ENCODE results near the gene CACNG1.
"Not testable (repeated sequence)": the region's sequence is repeated elsewhere in the genome, so short reads cannot be mapped to it uniquely, and the experiment has no call there.

CACNG1 gene

GRCh38 chr17:67032382-67032781 is 12.0 kb upstream of the CACNG1 start:
- no peaks in the 10 kb centered on the region for H3K27me3 ChIP-seq (ENCODE audit: control insufficient read depth, insufficient read depth, low read length)
- H3K4me3 ChIP-seq (ENCODE audit: low read length), result no peak overlapping the region
- H3K36me3 ChIP-seq (ENCODE audit: control insufficient read depth, insufficient read depth, low read length), result no peaks in the 10 kb centered on the region
- no peak overlapping the region for H3K27ac ChIP-seq (ENCODE audit: low read depth, low read length)
- H3K9ac ChIP-seq (ENCODE audit: low read length), result no peak overlapping the region
- no peaks in the 10 kb centered on the region for H3K4me1 ChIP-seq (ENCODE audit: control insufficient read depth, insufficient read depth, low read length)

- Histone ChIP-seq H3K9ac (ENCODE audit: low read length) (no peak overlapping the region), H3K4me1 (ENCODE audit: control insufficient read depth, insufficient read depth, low read length) (no peaks in the 10 kb centered on the region), H3K27me3 (ENCODE audit: control insufficient read depth, insufficient read depth, low read length) (no peaks in the 10 kb centered on the region), H3K36me3 (ENCODE audit: control insufficient read depth, insufficient read depth, low read length) (no peaks in the 10 kb centered on the region), H3K27ac (ENCODE audit: low read depth, low read length) (no peak overlapping the region), H3K4me3 (ENCODE audit: low read length) (no peak overlapping the region)
Observed at GRCh38 chr17:67032985-67033384, 11.4 kb upstream of the CACNG1 start.

- Histone ChIP-seq H3K27me3 (ENCODE audit: control insufficient read depth, insufficient read depth, low read length) (no peaks in the 10 kb centered on the region), H3K4me1 (ENCODE audit: control insufficient read depth, insufficient read depth, low read length) (no peaks in the 10 kb centered on the region), H3K27ac (ENCODE audit: low read depth, low read length) (no peak overlapping the region), H3K36me3 (ENCODE audit: control insufficient read depth, insufficient read depth, low read length) (no peaks in the 10 kb centered on the region), H3K4me3 (ENCODE audit: low read length) (no peak overlapping the region), H3K9ac (ENCODE audit: low read length) (no peak overlapping the region)
Observed at GRCh38 chr17:67033613-67034012, 10.7 kb upstream of the CACNG1 start.

- H3K4me3 ChIP-seq (ENCODE audit: low read length), result no peak overlapping the region
- no peak overlapping the region for H3K9ac ChIP-seq (ENCODE audit: low read length)
- no peaks in the 10 kb centered on the region for H3K4me1 ChIP-seq (ENCODE audit: control insufficient read depth, insufficient read depth, low read length)
- H3K27me3 ChIP-seq (ENCODE audit: control insufficient read depth, insufficient read depth, low read length), result no peaks in the 10 kb centered on the region
- no peaks in the 10 kb centered on the region for H3K36me3 ChIP-seq (ENCODE audit: control insufficient read depth, insufficient read depth, low read length)
- no peak overlapping the region for H3K27ac ChIP-seq (ENCODE audit: low read depth, low read length)
Observed at GRCh38 chr17:67035131-67036083, 8.9 kb upstream of the CACNG1 start.

GRCh38 chr17:67038861-67039365 is 5.4 kb upstream of the CACNG1 start:
- Histone ChIP-seq H3K4me3 (ENCODE audit: low read length) (no peak overlapping the region), H3K27ac (ENCODE audit: low read depth, low read length) (no peak overlapping the region), H3K36me3 (ENCODE audit: control insufficient read depth, insufficient read depth, low read length) (no peaks in the 10 kb centered on the region), H3K27me3 (ENCODE audit: control insufficient read depth, insufficient read depth, low read length) (no peaks in the 10 kb centered on the region), H3K9ac (ENCODE audit: low read length) (no peak overlapping the region), H3K4me1 (ENCODE audit: control insufficient read depth, insufficient read depth, low read length) (no peaks in the 10 kb centered on the region)

GRCh38 chr17:67040652-67041051 is 3.7 kb upstream of the CACNG1 start:
- no peak overlapping the region for H3K9ac ChIP-seq (ENCODE audit: low read length)
- no peak overlapping the region for H3K4me3 ChIP-seq (ENCODE audit: low read length)
- no peaks in the 10 kb centered on the region for H3K36me3 ChIP-seq (ENCODE audit: control insufficient read depth, insufficient read depth, low read length)
- H3K27me3 ChIP-seq (ENCODE audit: control insufficient read depth, insufficient read depth, low read length), result no peaks in the 10 kb centered on the region
- H3K27ac ChIP-seq (ENCODE audit: low read depth, low read length), result no peak overlapping the region
- no peaks in the 10 kb centered on the region for H3K4me1 ChIP-seq (ENCODE audit: control insufficient read depth, insufficient read depth, low read length)

- not testable (repeated sequence) for H3K4me3 ChIP-seq (ENCODE audit: low read length); H3K4me1 ChIP-seq (ENCODE audit: control insufficient read depth, insufficient read depth, low read length); H3K27me3 ChIP-seq (ENCODE audit: control insufficient read depth, insufficient read depth, low read length); H3K9ac ChIP-seq (ENCODE audit: low read length); H3K27ac ChIP-seq (ENCODE audit: low read depth, low read length); H3K36me3 ChIP-seq (ENCODE audit: control insufficient read depth, insufficient read depth, low read length)
Observed at GRCh38 chr17:67041119-67041518, 3.2 kb upstream of the CACNG1 start.

GRCh38 chr17:67041531-67041930 is 2.8 kb upstream of the CACNG1 start:
- no peak overlapping the region for H3K27ac ChIP-seq (ENCODE audit: low read depth, low read length)
- H3K36me3 ChIP-seq (ENCODE audit: control insufficient read depth, insufficient read depth, low read length), result no peaks in the 10 kb centered on the region
- no peak overlapping the region for H3K4me3 ChIP-seq (ENCODE audit: low read length)
- no peak overlapping the region for H3K9ac ChIP-seq (ENCODE audit: low read length)
- no peaks in the 10 kb centered on the region for H3K4me1 ChIP-seq (ENCODE audit: control insufficient read depth, insufficient read depth, low read length)
- H3K27me3 ChIP-seq (ENCODE audit: control insufficient read depth, insufficient read depth, low read length), result no peaks in the 10 kb centered on the region

GRCh38 chr17:67041941-67042899 is 2.1 kb upstream of the CACNG1 start:
- no peak overlapping the region for H3K9ac ChIP-seq (ENCODE audit: low read length)
- no peak overlapping the region for H3K27ac ChIP-seq (ENCODE audit: low read depth, low read length)
- no peaks in the 10 kb centered on the region for H3K27me3 ChIP-seq (ENCODE audit: control insufficient read depth, insufficient read depth, low read length)
- no peaks in the 10 kb centered on the region for H3K36me3 ChIP-seq (ENCODE audit: control insufficient read depth, insufficient read depth, low read length)
- H3K4me3 ChIP-seq (ENCODE audit: low read length), result no peak overlapping the region
- no peaks in the 10 kb centered on the region for H3K4me1 ChIP-seq (ENCODE audit: control insufficient read depth, insufficient read depth, low read length)

GRCh38 chr17:67043283-67043682 is 1.1 kb upstream of the CACNG1 start:
- Histone ChIP-seq H3K4me1 (ENCODE audit: control insufficient read depth, insufficient read depth, low read length) (no peaks in the 10 kb centered on the region), H3K27ac (ENCODE audit: low read depth, low read length) (no peak overlapping the region), H3K4me3 (ENCODE audit: low read length) (no peak overlapping the region), H3K36me3 (ENCODE audit: control insufficient read depth, insufficient read depth, low read length) (no peaks in the 10 kb centered on the region), H3K9ac (ENCODE audit: low read length) (no peak overlapping the region), H3K27me3 (ENCODE audit: control insufficient read depth, insufficient read depth, low read length) (no peaks in the 10 kb centered on the region)

- Histone ChIP-seq H3K27me3 (ENCODE audit: control insufficient read depth, insufficient read depth, low read length) (no peaks in the 10 kb centered on the region), H3K4me3 (ENCODE audit: low read length) (no peak overlapping the region), H3K27ac (ENCODE audit: low read depth, low read length) (no peak overlapping the region), H3K4me1 (ENCODE audit: control insufficient read depth, insufficient read depth, low read length) (no peaks in the 10 kb centered on the region), H3K36me3 (ENCODE audit: control insufficient read depth, insufficient read depth, low read length) (no peaks in the 10 kb centered on the region), H3K9ac (ENCODE audit: low read length) (no peak overlapping the region)
Observed at GRCh38 chr17:67044940-67045339, 586 bp downstream of the CACNG1 start.

- Histone ChIP-seq H3K36me3 (ENCODE audit: control insufficient read depth, insufficient read depth, low read length) (no peaks in the 10 kb centered on the region), H3K27me3 (ENCODE audit: control insufficient read depth, insufficient read depth, low read length) (no peaks in the 10 kb centered on the region), H3K9ac (ENCODE audit: low read length) (no peak overlapping the region), H3K4me3 (ENCODE audit: low read length) (no peak overlapping the region), H3K27ac (ENCODE audit: low read depth, low read length) (no peak overlapping the region), H3K4me1 (ENCODE audit: control insufficient read depth, insufficient read depth, low read length) (no peaks in the 10 kb centered on the region)
Observed at GRCh38 chr17:67046398-67046797, 2.0 kb downstream of the CACNG1 start.
